Measurements from ENCODE around the gene PPARA. TPM values are rescaled to one million over a fixed set of nuclear protein-coding genes. Genes with fewer than 3 reads are reported as not detected.

PPARA gene
- total RNA-seq, 2 donors from 2014 or later: 11.7 to 12.3 TPM

- Mint-ChIP-seq H3K27me3 (no peaks in the 10 kb centered on the region), H3K36me3 (ENCODE audit: low read depth) (no peaks in the 10 kb centered on the region), H3K27ac (no peak overlapping the region), H3K4me1 (peaks cover 9% of the 10 kb centered on the region), H3K4me3 (no peak overlapping the region)
- no peak for DNase-seq
- no peak for ATAC-seq
- H3K9me3 ChIP-seq (ENCODE audit: control insufficient read depth, low read length, poor library complexity, severe bottlenecking): no peaks in the 10 kb centered on the region
Measured at GRCh38 chr22:46147061-46147460, 3.3 kb upstream of the PPARA start.

- Mint-ChIP-seq H3K4me3 (no peak overlapping the region), H3K27ac (no peak overlapping the region)
- H3K9me3 ChIP-seq (ENCODE audit: control insufficient read depth, low read length, poor library complexity, severe bottlenecking): no peaks in the 10 kb centered on the region
Measured at GRCh38 chr22:46147471-46148267, 2.7 kb upstream of the PPARA start.

GRCh38 chr22:46148336-46148735, 2.0 kb upstream of the PPARA start:
- no peak for DNase-seq
- no peaks in the 10 kb centered on the region for H3K27me3 Mint-ChIP-seq

More at GRCh38 chr22:46147471-46148267, 2.7 kb upstream of the PPARA start:
- peaks cover 9% of the 10 kb centered on the region for H3K4me1 Mint-ChIP-seq
- no peak for DNase-seq
- H3K36me3 Mint-ChIP-seq (ENCODE audit: low read depth): no peaks in the 10 kb centered on the region
- ATAC-seq: no peak
- no peaks in the 10 kb centered on the region for H3K27me3 Mint-ChIP-seq

GRCh38 chr22:46148816-46149511, 1.4 kb upstream of the PPARA start:
- Mint-ChIP-seq H3K4me1 (peaks cover 9% of the 10 kb centered on the region), H3K27me3 (no peaks in the 10 kb centered on the region), H3K27ac (peak overlapping the region; percentile 6), H3K4me3 (peak overlapping the region; percentile 91), H3K36me3 (ENCODE audit: low read depth) (peaks cover 2% of the 10 kb centered on the region)
- DNase-seq (no peak), ATAC-seq (peak; percentile 21)
- H3K9me3 ChIP-seq (ENCODE audit: control insufficient read depth, low read length, poor library complexity, severe bottlenecking): no peaks in the 10 kb centered on the region

More at GRCh38 chr22:46148336-46148735, 2.0 kb upstream of the PPARA start:
- Mint-ChIP-seq H3K4me3 (no peak overlapping the region), H3K36me3 (ENCODE audit: low read depth) (peaks cover under 1% of the 10 kb centered on the region), H3K27ac (peak overlapping the region; percentile 6), H3K4me1 (peaks cover 9% of the 10 kb centered on the region)
- H3K9me3 ChIP-seq (ENCODE audit: control insufficient read depth, low read length, poor library complexity, severe bottlenecking): no peaks in the 10 kb centered on the region
- ATAC-seq: no peak

- no peaks in the 10 kb centered on the region for H3K9me3 ChIP-seq (ENCODE audit: control insufficient read depth, low read length, poor library complexity, severe bottlenecking)
- ATAC-seq (peak; percentile 24), DNase-seq (peak; percentile 18 to 48 (median 40))
- Mint-ChIP-seq H3K4me1 (peaks cover 9% of the 10 kb centered on the region), H3K36me3 (ENCODE audit: low read depth) (peaks cover 2% of the 10 kb centered on the region), H3K27ac (peak overlapping the region; percentile 6), H3K27me3 (no peaks in the 10 kb centered on the region), H3K4me3 (peak overlapping the region; percentile 91)
Measured at GRCh38 chr22:46149512-46150033, 753 bp upstream of the PPARA start.

GRCh38 chr22:46150655-46151477, 540 bp downstream of the PPARA start:
- ATAC-seq (peak; percentile 63), DNase-seq (peak; percentile 55 to 60 (median 56))
- Mint-ChIP-seq H3K36me3 (ENCODE audit: low read depth) (peaks cover 2% of the 10 kb centered on the region), H3K4me3 (peak overlapping the region; percentile 84), H3K4me1 (peaks cover 12% of the 10 kb centered on the region), H3K27me3 (no peaks in the 10 kb centered on the region), H3K27ac (peak overlapping the region; percentile 14)
- no peaks in the 10 kb centered on the region for H3K9me3 ChIP-seq (ENCODE audit: control insufficient read depth, low read length, poor library complexity, severe bottlenecking)

- peaks cover 2% of the 10 kb centered on the region for H3K36me3 Mint-ChIP-seq (ENCODE audit: low read depth)
- no peaks in the 10 kb centered on the region for H3K9me3 ChIP-seq (ENCODE audit: control insufficient read depth, low read length, poor library complexity, severe bottlenecking)
- H3K4me3 Mint-ChIP-seq: no peak overlapping the region
- DNase-seq (no peak), ATAC-seq (no peak)
- no peak overlapping the region for H3K27ac Mint-ChIP-seq
- H3K4me1 Mint-ChIP-seq: peaks cover 10% of the 10 kb centered on the region
- no peaks in the 10 kb centered on the region for H3K27me3 Mint-ChIP-seq
Measured at GRCh38 chr22:46153930-46154329, 3.6 kb downstream of the PPARA start.

GRCh38 chr22:46156031-46156430, 5.7 kb downstream of the PPARA start:
- ATAC-seq: no peak
- Mint-ChIP-seq H3K27ac (no peak overlapping the region), H3K27me3 (no peaks in the 10 kb centered on the region), H3K4me3 (no peak overlapping the region), H3K36me3 (ENCODE audit: low read depth) (peaks cover 4% of the 10 kb centered on the region), H3K4me1 (peaks cover 7% of the 10 kb centered on the region)
- no peaks in the 10 kb centered on the region for H3K9me3 ChIP-seq (ENCODE audit: control insufficient read depth, low read length, poor library complexity, severe bottlenecking)
- no peak for DNase-seq

- H3K27me3 Mint-ChIP-seq: no peaks in the 10 kb centered on the region
- H3K4me1 Mint-ChIP-seq: peaks cover 5% of the 10 kb centered on the region
- H3K36me3 Mint-ChIP-seq (ENCODE audit: low read depth): peaks cover 4% of the 10 kb centered on the region
- no peak overlapping the region for H3K27ac Mint-ChIP-seq
- H3K4me3 Mint-ChIP-seq: no peak overlapping the region
- no peak for ATAC-seq
- no peaks in the 10 kb centered on the region for H3K9me3 ChIP-seq (ENCODE audit: control insufficient read depth, low read length, poor library complexity, severe bottlenecking)
- DNase-seq: no peak
Measured at GRCh38 chr22:46158283-46158682, 8.0 kb downstream of the PPARA start.

- Mint-ChIP-seq H3K36me3 (ENCODE audit: low read depth) (peaks cover 2% of the 10 kb centered on the region), H3K27me3 (no peaks in the 10 kb centered on the region), H3K4me1 (peaks cover 5% of the 10 kb centered on the region), H3K27ac (no peak overlapping the region), H3K4me3 (no peak overlapping the region)
- H3K9me3 ChIP-seq (ENCODE audit: control insufficient read depth, low read length, poor library complexity, severe bottlenecking): no peaks in the 10 kb centered on the region
- ATAC-seq: no peak
- no peak for DNase-seq
Measured at GRCh38 chr22:46159212-46159611, 8.9 kb downstream of the PPARA start.

GRCh38 chr22:46159777-46160176, 9.5 kb downstream of the PPARA start:
- H3K9me3 ChIP-seq (ENCODE audit: control insufficient read depth, low read length, poor library complexity, severe bottlenecking): no peaks in the 10 kb centered on the region
- H3K4me3 Mint-ChIP-seq: no peak overlapping the region
- DNase-seq: no peak
- H3K27me3 Mint-ChIP-seq: no peaks in the 10 kb centered on the region
- no peak overlapping the region for H3K27ac Mint-ChIP-seq
- peaks cover 5% of the 10 kb centered on the region for H3K4me1 Mint-ChIP-seq
- H3K36me3 Mint-ChIP-seq (ENCODE audit: low read depth): peaks cover 2% of the 10 kb centered on the region
- ATAC-seq: no peak

GRCh38 chr22:46162285-46162684, 12.0 kb downstream of the PPARA start:
- Mint-ChIP-seq H3K27ac (no peak overlapping the region), H3K4me3 (no peak overlapping the region), H3K36me3 (ENCODE audit: low read depth) (peaks cover 2% of the 10 kb centered on the region), H3K27me3 (no peaks in the 10 kb centered on the region), H3K4me1 (peaks cover 4% of the 10 kb centered on the region)
- no peaks in the 10 kb centered on the region for H3K9me3 ChIP-seq (ENCODE audit: control insufficient read depth, low read length, poor library complexity, severe bottlenecking)
- ATAC-seq (no peak), DNase-seq (no peak)

Data from T-helper 17 cell (primary cell).